CD4-positive, alpha-beta T cell treated with Interleukin-1 beta for 1 hour (primary cell): ENCODE measurements around the gene EFCAB6.

Source experiments
- DNase-seq, 2 donors: peaks; one replicate each; pipeline ENCODE4 v3.0.0-alpha.2; 2020 to 2022

EFCAB6 gene

DNA sequence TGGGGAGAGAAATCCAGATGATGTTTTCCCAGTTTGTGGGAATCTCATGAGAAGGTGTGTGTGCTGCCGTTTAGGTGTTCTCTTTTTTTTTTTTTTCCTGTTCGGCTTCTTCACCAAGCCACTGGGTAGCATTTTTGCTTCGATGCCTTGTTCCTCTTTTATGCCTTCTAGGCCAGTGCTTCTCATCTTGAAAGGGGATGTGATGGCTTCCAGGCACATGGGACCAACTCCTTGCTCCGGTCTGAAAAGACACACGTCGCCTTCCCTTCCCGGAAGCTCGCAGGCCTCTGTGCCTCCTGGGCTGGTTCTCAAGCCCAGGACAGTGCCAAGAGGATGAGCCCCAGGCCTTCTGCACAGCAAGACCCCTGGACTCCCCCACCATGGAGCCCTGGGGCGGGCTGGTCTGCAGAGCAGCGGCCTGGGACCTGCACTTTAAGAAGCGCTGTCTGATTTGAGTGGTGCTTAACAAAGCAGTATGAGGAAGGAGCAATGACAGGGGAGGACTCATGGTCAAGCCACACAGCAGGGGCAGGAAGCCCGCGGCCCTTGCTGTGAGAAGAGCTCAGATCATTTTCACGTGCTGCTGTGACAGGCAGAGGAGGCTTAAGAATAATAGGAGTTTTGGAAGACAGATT lies 241.5 kb downstream of the EFCAB6 start:
- DNase-seq = no peak

DNA sequence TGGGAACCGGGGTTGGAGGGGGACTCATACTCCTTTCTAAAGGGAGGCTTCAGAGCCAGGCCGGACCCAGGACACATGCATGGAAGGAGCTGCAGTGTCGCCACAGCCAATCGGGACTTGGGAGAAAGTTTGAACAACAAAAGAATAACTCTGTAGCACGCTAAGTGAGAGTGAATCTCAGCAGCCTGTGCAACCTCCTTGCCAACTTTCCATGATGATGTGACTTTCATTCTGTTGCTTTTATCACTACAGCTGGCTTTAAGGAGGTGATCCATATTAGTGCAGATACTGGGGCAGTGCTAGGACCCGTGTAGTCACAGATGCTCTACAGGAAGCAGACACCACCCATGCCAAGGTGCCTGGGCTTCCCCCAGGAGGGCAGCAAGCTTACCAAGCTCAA lies 243.0 kb downstream of the EFCAB6 start:
- DNase-seq = no peak

DNA sequence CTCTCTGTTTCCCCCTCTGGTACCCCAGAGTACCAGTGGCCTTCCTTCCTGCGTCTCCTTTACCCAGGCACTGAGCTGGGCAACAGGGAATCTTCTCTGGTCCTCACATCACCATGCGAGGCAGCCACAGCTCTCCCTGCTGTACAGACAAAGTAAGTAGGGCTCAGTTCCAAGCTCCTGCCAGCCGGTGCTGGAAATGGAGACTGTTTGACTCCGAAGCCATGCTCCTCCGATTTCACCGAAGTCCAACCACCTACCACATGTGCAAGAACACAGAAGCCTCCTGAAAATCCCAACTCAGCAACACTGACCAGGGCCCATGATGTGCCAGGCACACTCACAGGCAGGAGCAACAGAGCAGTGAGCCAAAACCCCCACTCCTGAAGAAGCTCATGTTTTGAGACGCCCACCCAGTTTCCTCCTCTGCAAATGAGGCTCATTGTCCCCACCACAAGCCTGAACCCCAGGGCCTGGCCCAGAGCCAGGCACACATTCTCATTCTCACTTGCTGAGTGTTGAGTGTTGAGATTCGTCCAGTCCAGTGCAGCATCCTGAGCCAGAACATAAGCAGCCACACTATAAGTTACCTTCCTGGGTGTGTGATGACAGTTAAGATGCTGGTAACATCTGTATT lies 244.3 kb downstream of the EFCAB6 start:
- no peak for DNase-seq

DNA sequence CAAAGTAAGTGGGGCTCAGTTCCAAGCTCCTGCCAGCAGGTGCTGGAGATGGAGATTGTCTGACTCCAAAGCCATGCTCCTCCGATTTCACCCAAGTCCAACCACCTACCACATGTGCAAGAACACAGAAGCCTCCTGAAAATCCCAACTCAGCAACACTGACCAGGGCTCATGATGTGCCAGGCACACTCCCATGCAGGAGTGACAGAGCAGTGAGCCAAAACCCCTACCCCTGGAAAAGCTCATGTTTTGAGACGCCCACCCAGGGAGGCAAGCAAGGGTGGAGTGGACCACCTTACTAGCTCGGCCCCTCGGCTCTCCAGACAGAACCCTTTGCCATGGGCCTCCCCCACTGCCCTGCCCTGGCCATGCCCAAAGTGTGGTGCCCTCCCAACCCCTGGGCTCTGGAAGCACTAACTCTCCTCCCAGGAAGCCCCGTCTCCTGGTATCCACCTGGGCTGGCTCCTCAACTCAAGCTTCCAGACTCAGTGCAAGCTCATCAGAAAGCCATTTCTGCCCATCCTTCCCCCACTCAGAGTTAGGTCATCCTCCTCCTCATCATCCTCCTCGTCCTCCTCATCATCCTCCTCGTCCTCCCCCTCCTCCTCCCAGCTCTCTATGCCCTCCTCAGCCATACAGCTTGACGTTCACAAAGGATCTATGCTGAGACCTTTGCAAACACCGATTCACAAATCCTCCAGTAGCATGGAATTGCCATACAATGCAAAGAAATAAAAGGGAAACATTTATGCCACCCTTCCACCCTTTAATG lies 245.4 kb downstream of the EFCAB6 start:
- DNase-seq = no peak

DNA sequence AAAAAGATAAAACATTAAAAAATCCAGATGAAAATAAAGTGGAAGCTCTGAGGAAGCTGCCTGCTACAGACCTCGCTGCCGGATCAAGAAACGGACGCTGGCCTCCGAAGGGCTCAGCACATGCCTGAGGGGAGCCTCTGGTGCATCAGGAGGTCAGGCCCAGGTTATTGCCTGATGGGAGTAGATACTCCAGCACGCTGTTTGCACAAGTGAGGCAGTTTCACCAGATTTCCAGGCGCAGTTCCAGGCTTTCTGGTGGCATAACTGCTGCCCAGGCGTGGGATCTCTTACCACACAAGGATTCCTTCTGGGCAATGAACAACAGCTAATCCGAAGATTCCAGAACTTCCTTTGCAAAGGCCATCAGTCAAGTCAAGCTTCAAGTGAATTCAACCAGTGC lies 246.1 kb downstream of the EFCAB6 start:
- DNase-seq = no peak

DNA sequence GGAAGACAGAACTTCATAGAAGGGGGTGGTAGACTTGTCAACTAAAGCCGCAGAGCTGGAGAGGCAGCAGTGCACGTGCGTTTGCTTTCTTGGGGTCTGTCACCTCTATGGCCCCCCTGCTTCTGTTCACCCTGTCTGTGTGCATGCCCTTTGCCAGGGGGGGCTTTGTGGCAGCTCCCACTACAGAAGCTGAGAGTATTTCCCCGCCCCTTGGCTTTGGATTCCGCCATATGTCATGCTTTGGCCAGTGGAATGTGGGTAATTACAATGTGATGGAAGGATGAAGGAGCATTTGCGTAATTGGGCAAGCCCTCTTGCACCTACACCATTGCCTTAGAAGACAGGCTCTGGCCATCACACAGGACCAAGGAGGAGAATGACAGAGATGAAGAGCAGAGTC lies 247.2 kb downstream of the EFCAB6 start:
- no peak for DNase-seq

DNA sequence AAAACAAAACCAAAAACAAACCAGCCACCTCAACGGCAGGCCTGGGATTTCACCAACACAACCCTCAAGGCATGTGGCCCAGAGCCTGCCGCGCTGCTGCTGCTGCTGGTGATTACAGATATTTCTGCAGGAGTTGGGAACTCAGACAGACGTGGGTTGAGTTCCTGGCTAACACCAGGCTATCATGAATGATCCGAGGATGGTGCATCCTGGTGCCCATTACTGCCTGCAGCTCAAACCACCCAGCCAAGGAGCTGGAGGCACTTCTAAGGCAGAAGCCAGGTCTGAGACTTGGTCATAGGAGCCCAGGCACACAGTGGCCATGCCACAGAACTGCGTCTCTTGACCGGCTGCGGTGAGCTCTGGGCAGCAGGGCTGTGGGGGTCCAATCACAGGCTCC lies 248.5 kb downstream of the EFCAB6 start:
- no peak for DNase-seq

DNA sequence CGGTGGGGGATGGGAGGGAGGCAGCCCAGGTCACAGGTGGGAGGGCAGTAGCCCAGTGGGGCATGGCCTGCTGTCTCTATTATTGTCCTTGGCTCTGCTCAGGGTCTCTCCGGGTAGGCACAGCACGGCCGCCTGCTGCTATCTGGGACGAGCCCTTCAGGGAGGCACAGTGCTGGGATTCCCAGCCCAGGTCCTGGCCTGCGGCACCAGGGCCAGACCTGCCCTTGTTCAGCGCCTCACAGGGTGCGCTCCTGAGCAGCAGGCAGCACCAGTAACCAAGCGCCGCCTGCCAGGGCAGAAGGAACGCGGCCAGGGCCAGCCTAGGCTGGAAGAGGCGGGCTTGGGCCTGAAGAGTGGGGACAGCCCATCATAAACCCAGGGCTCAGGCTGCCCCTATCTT lies 249.3 kb downstream of the EFCAB6 start:
- no peak for DNase-seq

DNA sequence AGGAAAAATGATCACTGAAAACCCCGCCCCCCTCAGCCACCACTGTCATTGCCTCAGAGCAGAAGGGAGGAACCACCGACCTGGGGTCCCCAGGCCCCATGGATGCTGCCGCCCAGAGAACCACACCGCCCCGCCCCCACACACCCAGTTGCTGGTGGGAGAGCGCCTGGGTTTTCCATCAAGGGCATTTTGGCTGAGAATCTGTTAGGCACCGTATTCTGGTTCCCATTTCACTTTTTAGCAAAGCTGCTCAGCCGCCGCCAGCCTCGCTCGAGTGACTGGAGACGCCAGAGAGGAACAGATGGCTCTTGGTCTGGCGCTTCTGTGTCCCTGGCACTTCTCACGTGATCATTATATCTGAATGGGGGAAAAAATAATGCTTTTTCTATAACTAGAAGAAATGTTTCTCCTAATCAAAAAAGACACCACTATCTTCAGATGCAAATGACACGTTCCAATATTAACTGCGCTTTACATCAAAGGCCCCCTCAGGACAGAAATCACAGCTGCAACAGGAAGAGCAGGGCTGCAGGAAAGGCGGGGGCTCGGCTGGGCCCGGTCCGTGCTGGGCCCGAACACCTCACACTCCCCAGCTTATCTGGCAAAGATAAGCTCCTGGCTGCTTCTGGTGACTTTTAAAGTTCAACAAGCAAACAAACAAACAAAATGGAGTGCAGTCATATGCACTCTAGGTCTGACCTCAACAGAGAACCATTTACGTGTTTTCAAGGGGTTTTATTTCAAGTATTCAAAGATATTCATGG lies 250.5 kb downstream of the EFCAB6 start:
- no peak for DNase-seq

DNA sequence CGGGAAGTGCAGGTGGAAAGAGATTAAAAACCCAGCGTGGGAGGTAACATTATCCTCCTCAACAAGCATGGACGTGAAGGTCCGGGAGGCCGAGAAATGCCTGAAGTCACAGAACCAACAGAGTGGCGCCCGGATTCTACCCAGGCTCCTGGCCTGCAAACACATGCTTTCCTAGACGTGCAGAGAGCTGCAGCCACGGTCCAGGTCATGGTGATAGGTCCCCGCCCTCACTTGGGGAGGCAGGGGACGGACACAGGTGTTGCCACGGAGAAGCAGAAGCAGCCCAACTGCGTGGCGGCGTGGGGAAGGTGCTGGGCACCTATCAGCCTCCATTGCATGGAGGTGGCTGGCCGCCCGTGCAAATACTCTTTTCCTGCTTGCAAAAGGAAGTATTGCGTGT lies 251.5 kb downstream of the EFCAB6 start:
- no peak for DNase-seq

DNA sequence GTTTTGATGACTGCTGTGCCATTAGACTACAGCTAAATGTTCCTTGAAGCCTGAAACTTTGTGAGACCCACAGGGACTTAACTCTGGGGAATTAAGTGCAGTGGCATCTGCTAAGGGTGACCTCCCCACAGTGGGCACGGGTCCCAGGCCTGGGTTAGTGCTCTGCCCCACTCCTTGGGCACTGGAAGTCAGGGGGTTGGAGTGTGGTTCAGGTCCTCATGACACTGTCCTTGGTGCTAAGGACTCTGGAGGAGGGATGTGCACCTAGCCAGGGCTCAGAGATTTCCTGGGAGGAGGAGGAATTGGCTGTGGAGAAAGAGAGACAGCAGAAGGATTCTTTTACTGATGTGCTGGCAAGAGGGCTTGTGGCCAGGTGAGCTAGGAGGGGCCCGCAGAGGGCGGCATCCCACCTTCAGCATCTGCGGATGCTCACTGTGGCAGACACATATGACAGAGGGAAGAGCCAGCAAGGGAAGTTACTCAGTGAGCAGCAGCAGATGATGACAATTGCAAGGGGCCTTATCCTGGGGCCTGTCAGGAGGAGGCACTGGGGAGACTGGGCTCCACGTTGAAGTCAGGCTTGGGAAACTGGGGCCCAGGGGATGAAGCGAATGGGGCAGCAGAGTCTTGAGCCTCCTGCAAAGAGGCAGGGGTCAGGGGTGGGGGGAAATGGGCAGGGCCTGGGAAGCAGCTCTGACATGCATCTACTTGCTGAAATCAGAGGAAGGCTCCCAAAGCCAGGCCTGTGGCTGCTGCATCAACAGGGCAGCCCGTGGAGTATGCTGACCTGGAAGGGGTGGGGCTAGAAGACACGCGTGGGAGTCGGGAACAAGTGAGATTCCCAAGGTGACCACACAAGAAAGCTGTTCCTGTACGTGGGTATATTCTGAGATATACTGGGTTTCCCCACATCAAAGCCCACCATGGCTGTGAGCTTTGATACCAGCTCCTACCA lies 256.3 kb downstream of the EFCAB6 start:
- no peak for DNase-seq

DNA sequence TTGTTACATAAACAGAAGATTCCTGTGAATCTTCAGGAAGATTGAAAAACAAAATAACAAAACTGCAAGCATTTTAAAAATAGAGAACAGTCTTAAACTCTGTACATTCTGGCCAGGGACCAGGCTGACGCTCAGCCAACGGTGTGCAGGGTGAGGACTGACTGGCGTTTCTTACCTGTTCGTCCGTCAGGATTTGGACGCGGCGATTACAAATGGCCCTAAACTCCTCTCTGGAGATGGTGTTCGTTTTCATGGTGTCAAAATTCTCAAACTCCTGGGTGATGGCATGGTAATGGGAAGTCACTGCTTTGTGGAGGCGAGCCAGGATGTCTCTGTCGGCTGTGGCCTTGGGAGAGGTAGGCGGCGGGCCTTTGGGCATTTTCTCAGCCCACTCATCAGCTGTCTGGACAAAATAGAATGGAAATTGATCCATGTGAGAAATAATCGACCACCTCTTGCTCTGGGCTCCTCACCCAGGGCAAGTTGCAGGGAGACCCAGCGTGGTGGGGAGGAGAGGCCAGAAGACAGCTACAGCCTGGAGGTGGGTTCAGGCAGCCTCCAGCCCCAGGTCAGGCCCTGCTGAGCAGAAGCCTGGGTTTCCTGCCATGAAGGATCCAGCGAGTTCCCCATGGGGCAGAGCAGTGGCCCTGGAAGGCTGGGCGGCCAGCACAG lies 257.3 kb downstream of the EFCAB6 start:
- DNase-seq = no peak

DNA sequence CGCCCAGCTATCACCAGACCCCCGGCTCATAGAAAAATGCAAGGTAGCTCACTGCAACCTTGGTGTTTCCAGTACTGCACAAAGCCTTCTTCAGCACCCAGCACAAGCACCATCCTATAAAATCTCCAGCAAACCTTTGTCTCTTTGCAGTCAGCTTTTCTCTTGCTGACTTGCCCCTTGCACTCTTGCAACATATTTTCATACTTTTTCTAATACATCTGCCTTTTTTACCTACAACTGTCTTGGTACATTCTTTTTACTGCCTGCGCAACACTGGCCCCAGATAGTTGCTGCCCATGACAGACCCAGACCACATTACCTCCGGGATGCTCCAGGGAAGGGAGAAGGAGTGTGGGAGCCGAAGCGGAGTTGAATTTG lies 257.9 kb downstream of the EFCAB6 start:
- no peak for DNase-seq

DNA sequence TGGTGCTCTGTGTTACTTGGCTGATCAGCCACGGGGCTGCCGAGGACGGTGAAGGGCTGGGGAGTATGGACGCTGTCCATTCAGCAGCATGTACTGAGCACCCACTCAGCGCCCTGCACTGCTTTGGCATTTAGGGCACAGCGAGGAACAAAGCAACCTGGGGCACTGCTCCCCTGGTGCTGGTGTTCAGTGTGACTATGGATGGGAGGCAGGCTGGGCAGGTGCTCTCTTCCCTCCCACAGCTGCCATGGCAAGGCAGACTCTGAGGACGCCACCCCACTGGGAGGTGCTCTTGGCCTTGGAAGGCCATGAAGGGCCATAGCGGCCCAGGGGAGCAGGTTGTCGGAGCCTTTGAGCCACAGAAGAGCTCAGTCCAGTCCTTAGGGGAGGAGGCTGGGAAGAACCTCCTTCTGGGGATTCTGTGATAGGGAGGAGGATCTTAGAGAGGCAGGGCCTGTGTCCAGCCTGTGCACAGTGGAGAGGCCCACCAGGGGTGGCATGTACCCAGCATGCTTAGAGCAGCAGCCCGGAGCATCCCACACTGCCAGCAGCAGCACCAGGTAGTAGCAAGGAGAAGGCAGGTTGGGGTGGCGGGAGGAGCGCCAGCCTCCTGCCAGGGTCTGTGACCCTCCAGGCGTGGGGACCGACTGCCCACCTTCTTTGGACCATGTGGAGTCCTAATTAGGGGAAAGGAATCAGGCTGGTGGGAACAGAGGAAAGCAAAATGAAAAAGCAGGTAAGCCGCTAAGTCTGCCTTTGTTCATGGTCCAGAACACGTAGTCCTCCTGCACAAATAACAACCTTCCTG lies 258.4 kb downstream of the EFCAB6 start:
- DNase-seq = no peak

DNA sequence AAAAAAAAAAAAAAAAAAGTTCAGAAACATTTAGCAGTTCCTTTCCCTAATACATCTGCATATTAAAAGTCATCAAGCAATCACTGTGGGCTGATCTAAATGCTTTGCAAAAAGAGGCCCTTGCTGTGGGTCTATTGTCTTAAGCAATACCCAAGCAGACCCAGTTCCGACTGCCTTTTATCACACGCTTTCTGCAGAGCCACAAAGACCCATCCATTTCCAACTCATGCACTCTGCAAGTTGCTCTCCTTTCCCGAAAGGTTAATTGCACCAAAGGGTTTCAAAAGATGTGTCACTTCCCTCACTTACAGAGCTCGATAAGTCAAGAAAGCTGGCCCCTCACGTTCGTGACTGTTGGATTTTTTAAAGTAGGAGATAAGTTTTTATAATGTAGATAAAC lies 261.4 kb downstream of the EFCAB6 start:
- no peak for DNase-seq

DNA sequence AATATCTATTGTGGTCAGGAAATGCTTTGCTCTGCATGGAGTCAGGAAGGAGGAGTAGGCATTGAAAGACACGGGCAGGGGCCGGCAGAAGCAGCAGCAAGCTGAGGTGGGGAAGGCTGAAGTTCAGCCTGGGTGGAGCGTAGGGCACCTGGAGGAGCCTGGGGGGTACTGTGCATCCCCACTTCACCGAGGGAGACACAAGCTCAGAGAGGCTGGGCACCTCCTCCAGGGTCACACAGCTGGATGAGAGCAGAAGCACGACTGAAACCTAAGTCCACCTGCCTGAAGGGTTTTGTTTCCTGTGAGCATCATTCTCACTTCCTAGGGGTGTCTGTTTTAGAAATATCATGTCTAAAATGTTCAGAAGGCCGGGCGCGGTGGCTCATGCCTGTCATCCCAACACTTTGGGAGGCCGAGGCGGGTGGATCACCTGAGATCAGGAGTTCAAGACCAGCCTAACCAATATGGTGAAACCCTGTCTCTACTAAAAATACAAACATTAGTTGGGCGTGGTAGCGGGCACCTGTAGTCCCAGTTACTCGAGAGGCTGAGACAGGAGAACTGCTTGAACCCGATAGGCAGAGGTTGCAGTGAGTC lies 262.0 kb downstream of the EFCAB6 start:
- DNase-seq = no peak

DNA sequence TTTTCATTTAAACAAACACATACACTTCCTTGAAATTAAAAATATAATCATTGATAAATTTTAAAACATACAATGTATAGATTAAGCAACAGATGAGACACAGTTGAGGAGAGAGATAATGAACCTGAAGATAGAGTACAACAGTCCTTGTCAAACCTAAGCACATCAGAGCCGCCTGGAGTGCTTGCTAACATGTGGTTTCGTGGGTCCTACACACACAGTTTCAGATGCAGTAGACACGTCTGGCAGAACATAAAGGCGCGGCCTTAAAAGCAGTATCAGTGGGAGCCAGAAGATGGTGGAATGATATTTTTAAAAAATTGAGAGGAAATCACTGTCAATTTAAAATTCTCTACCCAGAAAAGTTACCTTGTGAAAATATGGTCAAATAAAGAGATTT lies 265.9 kb downstream of the EFCAB6 start:
- DNase-seq = no peak

DNA sequence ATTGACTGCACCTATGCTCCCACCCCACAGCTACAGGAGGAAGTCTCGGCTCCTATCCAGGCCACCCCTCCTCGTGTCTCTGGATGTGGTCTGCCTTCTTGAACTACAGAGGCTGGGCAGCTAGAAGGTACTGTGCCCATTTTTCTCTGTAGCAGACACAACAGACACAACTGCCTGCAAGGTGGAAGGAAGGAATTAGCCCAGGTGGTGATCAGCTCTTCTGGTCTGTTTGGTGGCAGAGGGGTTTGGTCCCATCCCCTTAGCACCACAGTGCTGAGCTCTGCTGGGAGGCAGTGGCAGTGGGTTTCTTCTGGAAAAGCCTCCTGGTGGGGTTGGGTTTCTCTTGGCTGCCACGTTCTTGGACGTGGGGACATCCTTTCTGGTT lies 267.8 kb downstream of the EFCAB6 start:
- no peak for DNase-seq

DNA sequence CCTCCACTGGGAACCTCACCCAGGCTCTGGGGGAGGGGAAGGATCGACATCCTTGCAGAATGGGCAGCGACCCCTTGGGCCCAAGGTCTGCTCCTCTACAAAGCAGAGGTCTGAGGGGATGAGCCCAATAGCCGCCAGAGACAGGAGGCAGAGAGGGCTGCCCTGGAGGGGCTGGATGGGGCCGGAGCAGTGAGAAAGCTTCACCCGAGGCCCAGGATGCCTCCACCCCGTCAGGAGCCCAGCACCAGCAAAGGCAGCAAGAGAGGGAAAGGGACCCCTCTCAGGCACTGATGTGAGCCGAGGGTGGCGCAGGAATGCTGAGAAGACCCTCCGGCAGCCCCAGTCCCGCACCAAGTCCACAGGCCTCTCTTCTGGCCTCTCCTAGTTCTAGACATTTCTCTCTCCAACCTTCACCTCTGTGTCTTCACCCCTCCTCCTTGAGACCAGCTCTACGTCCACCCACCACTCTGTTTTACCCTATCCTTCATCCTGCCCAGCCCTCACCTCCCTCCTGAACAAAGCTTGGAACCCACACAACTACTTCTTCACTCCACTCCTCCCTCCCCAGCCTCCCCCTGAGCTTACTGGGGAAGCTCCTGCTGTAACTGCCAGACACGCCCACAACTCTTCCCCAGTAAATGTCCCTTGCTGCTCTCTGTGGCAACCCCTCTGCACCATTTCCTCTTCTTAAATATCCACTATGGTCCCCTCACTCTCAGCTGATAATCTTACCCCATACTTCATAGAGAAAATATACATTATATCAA lies 268.4 kb downstream of the EFCAB6 start:
- no peak for DNase-seq
